Gastroesophageal sphincter (tissue), 3 donors: Measurements from ENCODE around the gene WRNIP1.

Experiments
- CTCF ChIP-seq, 4 experiments: fragments of 200-600 bp in 2 of 4; fragments of 450-650 bp in 2 of 4; sonication (generic) in 1 of 4; IDR thresholded peaks; one replicate each; pipeline ENCODE4 v1.5.1; 2017 to 2019; ENCODE audit warnings: antibody characterized with exemption in 4 of 4, mild to moderate bottlenecking in 2 of 4, moderate library complexity in 2 of 4
- POLR2A ChIP-seq, 2 donors: fragments of 450-650 bp; IDR thresholded peaks; one replicate each; pipeline ENCODE4 v1.6.1; 2017; ENCODE audit warnings: antibody characterized with exemption in 2 of 2, mild to moderate bottlenecking in 2 of 2, moderate library complexity in 1 of 2
- POLR2AphosphoS5 ChIP-seq: sonication (generic); formaldehyde crosslinking; IDR thresholded peaks from one replicate; pipeline ENCODE4 v1.6.1; 2017; ENCODE audit warnings: antibody characterized with exemption

GRCh38 chr6:2809015-2809414 is 43.8 kb downstream of the WRNIP1 start:
- TF ChIP-seq CTCF (IDR thresholded peaks at IDR 0.05) (no peak), POLR2A (IDR thresholded peaks at IDR 0.05) (no peak), POLR2AphosphoS5 (no peak)
